ENCODE data around the gene PPIE. TPM values are rescaled to one million over a fixed set of nuclear protein-coding genes. Genes with fewer than 3 reads are reported as not detected.

The PPIE gene
- total and polyA plus RNA-seq, 2 of the 8 experiments (the other 6 are each of a cell fraction or from before 2014, with no cell fraction given), result 38.9 to 56.1 TPM

DNA sequence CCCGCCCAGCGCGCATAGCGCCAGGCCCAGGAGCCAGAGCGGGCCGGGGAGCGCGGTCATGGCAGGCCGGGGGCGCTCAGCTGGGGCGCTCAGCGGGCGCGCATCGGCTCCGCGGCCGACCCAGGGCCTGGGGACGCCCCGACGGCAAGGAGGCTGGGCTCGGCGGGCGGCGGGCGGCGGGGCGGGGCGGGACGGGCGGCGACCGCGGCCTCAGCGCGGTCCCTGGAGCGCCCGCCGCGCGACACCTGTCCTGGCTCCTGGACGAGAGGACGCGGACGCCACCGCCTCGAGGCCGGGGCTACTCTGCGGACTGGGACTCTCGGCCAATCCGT is 49.7 kb downstream of the PPIE start (continued):
- no peak for TF ChIP-seq POLR2AphosphoS5 (IDR thresholded peaks at IDR 0.05; ENCODE audit: low read depth, low read length)
- no peak for TF ChIP-seq NRF1 (IDR thresholded peaks at IDR 0.05; ENCODE audit: low read depth, low read length)
